Epidermal melanocyte (primary cell): Measurements from ENCODE around the gene PROB1.
A peak's percentile ranks its signal among the peaks of the same experiment; 100 is the strongest.
"Not testable (repeated sequence)": the region's sequence is repeated elsewhere in the genome, so short reads cannot be mapped to it uniquely, and the experiment has no call there.

Source experiments
- DNase-seq: peaks from one replicate; pipeline ENCODE4 v3.0.0; 2011; ENCODE audit warnings: low spot score; ENCODE audit not compliant: insufficient read length

The PROB1 gene

GRCh38 chr5:139413153-139413552 is 18.2 kb upstream of the PROB1 start:
- DNase-seq, result no peak

GRCh38 chr5:139410993-139411828 is 16.3 kb upstream of the PROB1 start:
- no peak for DNase-seq

GRCh38 chr5:139410121-139410992 is 15.5 kb upstream of the PROB1 start:
- DNase-seq, result no peak

GRCh38 chr5:139409116-139409515 is 14.2 kb upstream of the PROB1 start:
- DNase-seq, result not testable (repeated sequence)

GRCh38 chr5:139408191-139408590 is 13.3 kb upstream of the PROB1 start:
- DNase-seq, result no peak

- no peak for DNase-seq
Measured at GRCh38 chr5:139407517-139407916, 12.6 kb upstream of the PROB1 start.

GRCh38 chr5:139406963-139407362 is 12.1 kb upstream of the PROB1 start:
- no peak for DNase-seq

GRCh38 chr5:139404484-139404840 is 9.6 kb upstream of the PROB1 start:
- no peak for DNase-seq

GRCh38 chr5:139403787-139404483 is 9.0 kb upstream of the PROB1 start, which contains the start of gene SPATA24:
Gene SPATA24 (minus strand): TSS chr5:139404089. CDS start chr5:139404060, 29 bp downstream.
- peak; percentile 95 for DNase-seq

- no peak for DNase-seq
Measured at GRCh38 chr5:139403418-139403786, 8.5 kb upstream of the PROB1 start.

- no peak for DNase-seq
Measured at GRCh38 chr5:139402561-139403158, 7.8 kb upstream of the PROB1 start.

- no peak for DNase-seq
Measured at GRCh38 chr5:139401546-139401945, 6.6 kb upstream of the PROB1 start.

- DNase-seq, result no peak
Measured at GRCh38 chr5:139399501-139400121, 4.7 kb upstream of the PROB1 start.

- no peak for DNase-seq
Measured at GRCh38 chr5:139397921-139398320, 3.0 kb upstream of the PROB1 start.

GRCh38 chr5:139396691-139397090 is 1.8 kb upstream of the PROB1 start:
- no peak for DNase-seq

GRCh38 chr5:139395844-139396640 is 1.1 kb upstream of the PROB1 start:
- DNase-seq, result no peak

GRCh38 chr5:139394123-139394653 is 716 bp downstream of the PROB1 start:
- no peak for DNase-seq

- peak; percentile 16 for DNase-seq
Measured at GRCh38 chr5:139393497-139394122, 1.3 kb downstream of the PROB1 start.
